Left lung (tissue), 10 donors: Measurements from ENCODE around the gene KCNH2. TPM values are rescaled to one million over a fixed set of nuclear protein-coding genes. Genes with fewer than 3 reads are reported as not detected.
A peak's percentile ranks its signal among the peaks of the same experiment; 100 is the strongest.

Experiments used
- ATAC-seq: fragments of 200-7000 bp; cut with Tn5 transposase; one replicate; pipeline ENCODE4 v1.9.1; 2020; ENCODE audit warnings: moderate library complexity
- DNase-seq, 4 donors: peaks; one replicate each; pipeline ENCODE4 v3.0.0-alpha.2; 2013 to 2020
- H3K27ac ChIP-seq, 2 donors: fragments of 200-600 bp; sonication (generic) in 1 of 2; one replicate each; pipeline versions ENCODE4 v1.5.0 to v1.8.0; 2020 to 2021
- H3K27me3 ChIP-seq, 2 donors: fragments of 200-600 bp; sonication (generic) in 1 of 2; one replicate each; pipeline versions ENCODE4 v1.5.0 to v1.8.0; 2020 to 2021
- H3K36me3 ChIP-seq, 2 donors: fragments of 200-600 bp; sonication (generic) in 1 of 2; one replicate each; pipeline versions ENCODE4 v1.5.0 to v1.8.0; 2020 to 2021
- H3K4me1 ChIP-seq, 2 donors: fragments of 200-600 bp; one replicate each; pipeline ENCODE4 v1.8.0; 2021
- H3K4me3 ChIP-seq, 2 donors: fragments of 200-600 bp; sonication (generic) in 1 of 2; one replicate each; pipeline versions ENCODE4 v1.5.0 to v1.8.0; 2020 to 2021; ENCODE audit warnings: mild to moderate bottlenecking in 1 of 2
- H3K9me3 ChIP-seq, 2 donors: fragments of 200-600 bp; sonication (generic) in 1 of 2; one replicate each; pipeline versions ENCODE4 v1.5.0 to v1.8.0; 2020 to 2021
- intact Hi-C, 2 donors: fragments of 100-400 bp; cut with DNase I; formaldehyde crosslinking; loops; one replicate each; pipeline versions ENCODE4 v1.11.2 to v1.14.2; 2022
- polyA plus RNA-seq, 6 donors: library from polyadenylated mRNA; unstranded; fragments of 120-200 nt; gene quantifications; one replicate each; pipeline ENCODE4 v1.2.1, GENCODE V29; 2013; ENCODE audit not compliant: insufficient read length in 6 of 6
- total RNA-seq, 2 donors: library from RNA; stranded (reverse); fragmentation: NEBNext Ultra II Directional; extraction: Animal tissue kit (Norgen Biotek cat#: 25700); gene quantifications; one replicate each; pipeline ENCODE4 v1.2.1, GENCODE V29; 2021
- TF ChIP-seq, protein P1 (sequence below), 2 donors: fragments of 200-600 bp; sonication (generic) in 1 of 2; IDR thresholded peaks; one replicate each; pipeline versions ENCODE4 v1.5.0 to v1.8.0; 2021; ENCODE audit warnings: antibody characterized with exemption in 2 of 2
- donor health status: DM: no; HTN: yes; CAD: no.
- donor health status: DM: no; HTN: no; CAD: no.

Gene KCNH2
- total and polyA plus RNA-seq, 8 donors, result 0.82 to 5.3 (median 4.2) TPM

GRCh38 chr7:150900675-150901074, 77.4 kb downstream of the KCNH2 start:
- H3K27me3 ChIP-seq, result peaks cover 8 to 66% of the 10 kb centered on the region in 2 donors
- H3K27ac ChIP-seq, result no peak overlapping the region
- H3K36me3 ChIP-seq, result no peaks in the 10 kb centered on the region
- DNase-seq (no peak), ATAC-seq (no peak)
- intact Hi-C loops, result no loop called here
- no peaks in the 10 kb centered on the region for H3K9me3 ChIP-seq
- TF ChIP-seq, protein P1, sequence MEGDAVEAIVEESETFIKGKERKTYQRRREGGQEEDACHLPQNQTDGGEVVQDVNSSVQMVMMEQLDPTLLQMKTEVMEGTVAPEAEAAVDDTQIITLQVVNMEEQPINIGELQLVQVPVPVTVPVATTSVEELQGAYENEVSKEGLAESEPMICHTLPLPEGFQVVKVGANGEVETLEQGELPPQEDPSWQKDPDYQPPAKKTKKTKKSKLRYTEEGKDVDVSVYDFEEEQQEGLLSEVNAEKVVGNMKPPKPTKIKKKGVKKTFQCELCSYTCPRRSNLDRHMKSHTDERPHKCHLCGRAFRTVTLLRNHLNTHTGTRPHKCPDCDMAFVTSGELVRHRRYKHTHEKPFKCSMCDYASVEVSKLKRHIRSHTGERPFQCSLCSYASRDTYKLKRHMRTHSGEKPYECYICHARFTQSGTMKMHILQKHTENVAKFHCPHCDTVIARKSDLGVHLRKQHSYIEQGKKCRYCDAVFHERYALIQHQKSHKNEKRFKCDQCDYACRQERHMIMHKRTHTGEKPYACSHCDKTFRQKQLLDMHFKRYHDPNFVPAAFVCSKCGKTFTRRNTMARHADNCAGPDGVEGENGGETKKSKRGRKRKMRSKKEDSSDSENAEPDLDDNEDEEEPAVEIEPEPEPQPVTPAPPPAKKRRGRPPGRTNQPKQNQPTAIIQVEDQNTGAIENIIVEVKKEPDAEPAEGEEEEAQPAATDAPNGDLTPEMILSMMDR (IDR thresholded peaks at IDR 0.05), result no peak
- H3K4me1 ChIP-seq, result peaks cover 0 to 14% of the 10 kb centered on the region in 2 donors
- no peak overlapping the region for H3K4me3 ChIP-seq

GRCh38 chr7:150898475-150899011, 79.6 kb downstream of the KCNH2 start:
- H3K4me3 ChIP-seq, result no peak overlapping the region
- no peak overlapping the region for H3K27ac ChIP-seq
- peaks cover 8 to 58% of the 10 kb centered on the region in 2 donors for H3K27me3 ChIP-seq
- intact Hi-C loops, result loop anchor here in 1 of 2 donors (5.0 to 10.0 kb wide), 2 partner anchors 89 to 216 kb away; no protein-coding TSS in a partner anchor
- peak; percentile 54 to 96 (median 80) for DNase-seq
- H3K36me3 ChIP-seq, result no peaks in the 10 kb centered on the region
- TF ChIP-seq, protein P1 (IDR thresholded peaks at IDR 0.05), result peak; percentile 95 to 96
- peaks cover 0 to 4% of the 10 kb centered on the region in 2 donors for H3K9me3 ChIP-seq
- peaks cover 0 to 7% of the 10 kb centered on the region in 2 donors for H3K4me1 ChIP-seq
- ATAC-seq, result peak; percentile 93

GRCh38 chr7:150897502-150898474, 80.3 kb downstream of the KCNH2 start:
- DNase-seq (no peak), ATAC-seq (no peak)
- intact Hi-C loops, result loop anchor here in 1 of 2 donors (5.0 to 10.0 kb wide), 2 partner anchors 90 to 217 kb away; no protein-coding TSS in a partner anchor
- Histone ChIP-seq H3K9me3 (peaks cover 0 to 4% of the 10 kb centered on the region in 2 donors), H3K4me3 (no peak overlapping the region), H3K4me1 (peaks cover 0 to 7% of the 10 kb centered on the region in 2 donors), H3K27me3 (peaks cover 8 to 51% of the 10 kb centered on the region in 2 donors), H3K27ac (no peak overlapping the region), H3K36me3 (no peaks in the 10 kb centered on the region)
- TF ChIP-seq, protein P1 (IDR thresholded peaks at IDR 0.05), result no peak

DNA sequence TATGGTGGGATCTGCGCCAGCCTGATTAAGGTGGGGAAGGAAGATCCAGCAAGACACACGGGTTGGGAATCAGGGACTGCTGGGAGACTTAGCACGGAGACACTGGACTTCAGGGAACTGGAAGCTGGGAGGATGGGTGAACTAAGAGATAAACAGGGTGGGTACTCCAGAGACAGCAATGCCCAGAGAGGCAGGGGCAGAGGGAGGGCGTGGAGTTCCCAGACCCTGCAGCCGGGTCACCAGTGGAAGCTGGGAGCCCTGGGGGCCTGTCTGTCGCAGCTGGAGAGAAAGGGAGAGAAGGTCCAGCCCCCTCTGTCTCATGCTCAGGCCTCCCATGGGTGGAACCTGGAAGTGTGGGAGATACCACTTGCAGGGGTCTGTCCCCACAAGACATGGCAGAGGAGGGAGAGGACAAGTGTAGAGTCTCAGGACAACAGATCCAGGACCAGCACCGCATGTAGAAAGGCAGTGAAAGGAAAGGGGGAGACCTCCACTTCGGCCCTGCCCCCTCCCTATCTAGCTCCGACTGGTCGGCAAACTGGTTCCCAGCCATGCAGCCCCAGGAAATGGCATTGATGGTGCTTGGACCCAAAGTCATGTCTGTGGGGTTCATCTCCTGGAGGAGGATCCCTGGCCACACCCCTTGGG, 81.4 kb downstream of the KCNH2 start:
- TF ChIP-seq, protein P1 (IDR thresholded peaks at IDR 0.05), result no peak
- H3K4me3 ChIP-seq, result no peak overlapping the region
- peaks cover 8 to 51% of the 10 kb centered on the region in 2 donors for H3K27me3 ChIP-seq
- ATAC-seq (no peak), DNase-seq (no peak)
- no peak overlapping the region for H3K27ac ChIP-seq
- H3K36me3 ChIP-seq, result no peaks in the 10 kb centered on the region
- intact Hi-C loops, result loop anchor here in 1 of 2 donors (5.0 to 10.0 kb wide), 2 partner anchors 91 to 218 kb away; no protein-coding TSS in a partner anchor
- peaks cover 0 to 4% of the 10 kb centered on the region in 2 donors for H3K9me3 ChIP-seq
- H3K4me1 ChIP-seq, result peaks cover 0 to 7% of the 10 kb centered on the region in 2 donors
